NCI-H1694 treated with DMSO at 0.1 percent for 48 hours (cell line): Measurements from ENCODE around the gene AFG3L2.

ENCODE experiments used
- DNase-seq: peaks from one replicate; lab custom pipeline; 2025; lab: John Stamatoyannopoulos, UW

Gene AFG3L2

DNA sequence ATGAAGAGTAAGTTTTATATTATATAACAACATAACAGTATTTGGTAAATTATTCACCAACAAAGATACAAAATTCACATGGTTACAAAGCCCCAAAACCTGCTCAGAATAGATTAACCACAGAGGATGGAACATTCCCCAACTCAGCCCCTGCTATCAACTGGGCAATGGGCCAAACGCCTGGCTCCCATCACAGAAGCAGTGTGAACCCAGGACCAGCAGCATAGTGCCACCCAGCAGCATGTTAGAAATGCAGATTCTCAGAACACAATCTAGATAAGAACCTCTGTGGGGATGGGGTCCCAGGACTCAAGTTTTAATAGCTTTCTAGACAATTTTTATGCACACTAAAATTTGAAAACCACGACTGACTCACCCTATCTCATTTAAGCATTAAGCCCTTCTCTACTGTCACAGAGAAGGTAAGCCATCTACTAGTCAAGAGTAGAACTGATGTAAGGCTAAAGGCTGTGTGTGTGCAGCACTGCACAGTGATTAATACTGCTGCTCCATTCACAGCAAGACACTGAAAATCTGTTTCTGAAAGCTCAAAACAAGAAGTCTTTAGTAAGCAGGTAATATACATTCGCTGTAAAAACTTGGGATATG, 15.2 kb downstream of the AFG3L2 start:
- no peak for DNase-seq

DNA sequence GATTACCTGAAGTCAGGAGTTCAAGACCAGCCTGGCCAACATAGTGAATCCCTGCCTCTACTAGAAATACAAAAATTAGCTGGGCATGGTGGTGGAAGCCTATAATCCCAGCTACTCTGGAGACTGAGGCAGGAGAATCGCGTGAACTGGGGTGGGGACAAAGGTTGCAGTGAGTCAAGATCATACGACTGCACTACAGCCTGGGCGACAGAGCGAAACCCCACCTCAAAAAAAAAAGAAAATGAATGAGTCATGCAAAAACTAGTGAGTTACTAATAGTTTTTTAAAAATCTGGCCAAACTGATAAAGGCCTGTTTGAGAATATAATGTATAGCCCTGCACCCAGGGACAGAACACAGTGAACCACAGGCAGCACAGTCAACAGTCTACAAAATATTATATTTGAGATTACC, 17.5 kb downstream of the AFG3L2 start:
- no peak for DNase-seq

DNA sequence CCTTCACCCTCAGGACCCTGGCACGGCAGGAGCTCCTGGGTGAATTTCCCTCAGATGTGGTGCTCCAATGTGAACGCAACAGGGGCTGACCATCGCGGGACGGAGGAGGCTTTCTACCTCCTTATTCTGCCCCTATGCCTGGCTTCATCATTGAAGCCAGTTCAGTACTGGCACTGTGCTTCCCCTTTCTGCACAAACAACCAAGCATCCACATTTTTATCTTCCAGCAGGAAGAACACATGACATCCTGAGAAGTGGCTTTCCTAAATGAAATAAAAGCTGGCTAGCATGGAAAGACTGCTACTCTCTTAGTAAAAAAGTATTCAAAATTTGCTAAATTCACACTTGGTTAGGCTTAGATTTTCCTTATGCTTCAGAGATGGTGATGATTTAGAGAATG, 24.8 kb downstream of the AFG3L2 start:
- no peak for DNase-seq

DNA sequence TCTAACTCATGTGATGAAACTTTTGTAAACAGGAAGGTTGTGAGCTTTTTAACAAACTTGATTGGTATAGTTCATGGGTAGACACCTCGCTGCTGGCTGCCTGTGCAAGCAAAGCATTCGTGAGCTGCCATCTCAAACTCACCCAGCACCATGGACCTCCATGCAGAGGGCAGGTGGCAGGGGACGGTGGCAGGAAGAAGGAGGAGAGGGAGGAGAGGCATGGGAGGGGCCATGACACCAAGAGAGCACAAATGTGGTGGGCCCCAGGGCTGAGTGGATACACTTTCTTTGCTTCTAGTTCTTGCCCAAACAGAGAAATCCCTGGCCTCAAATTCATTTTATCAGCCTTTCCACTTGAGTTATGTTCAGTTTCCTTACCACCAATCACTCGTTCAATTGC, 29.1 kb downstream of the AFG3L2 start:
- no peak for DNase-seq

DNA sequence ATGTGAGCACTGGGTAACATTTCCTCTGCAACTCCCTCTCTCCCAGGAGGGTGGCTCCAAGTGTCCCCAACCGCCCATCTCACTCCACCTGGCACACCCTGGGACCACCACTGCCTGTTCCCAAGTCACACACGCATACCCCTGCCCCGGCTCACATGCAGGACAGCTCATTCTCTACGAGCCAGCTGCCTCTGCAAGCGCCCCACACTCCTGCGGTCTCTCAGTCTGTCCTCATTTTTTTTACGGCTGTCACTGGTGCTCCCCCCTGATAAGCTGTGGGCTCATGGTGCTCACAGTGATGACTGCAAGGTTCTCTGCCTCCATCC, 30.8 kb downstream of the AFG3L2 start:
- no peak for DNase-seq

DNA sequence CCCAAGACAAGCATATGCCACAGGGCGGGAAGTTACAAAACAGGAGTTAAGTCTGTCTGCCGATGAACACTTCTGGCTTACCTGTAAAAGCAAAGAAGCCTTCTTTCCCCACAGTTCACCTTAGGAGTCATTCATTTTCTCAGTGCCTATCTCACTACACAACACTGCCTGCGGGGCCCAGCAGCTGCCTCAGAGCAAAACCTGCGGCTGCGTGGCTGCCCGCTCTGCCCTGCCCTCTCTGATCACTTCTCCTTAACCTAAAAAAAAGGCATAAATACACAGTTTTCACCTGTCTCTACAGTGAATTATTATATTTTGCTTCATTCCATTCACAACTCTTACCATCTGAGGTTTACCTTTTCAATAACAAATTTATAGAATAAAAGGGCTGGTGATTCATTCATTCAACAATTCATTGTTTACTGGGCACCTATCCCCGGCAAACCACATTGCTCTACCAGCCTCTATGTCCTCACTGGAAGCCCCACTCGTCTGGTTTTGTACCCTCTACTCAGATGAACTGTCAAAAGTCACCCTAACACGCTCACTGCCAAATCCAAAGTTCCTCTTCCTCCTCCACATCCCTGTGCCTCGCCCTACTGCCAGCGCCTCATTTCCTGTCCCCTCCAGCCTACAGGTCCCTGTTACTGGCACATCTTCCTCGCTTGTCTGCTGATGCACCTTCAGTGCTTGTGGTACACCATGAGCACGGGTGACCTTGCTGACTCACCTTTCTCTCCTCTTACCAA, 31.4 kb downstream of the AFG3L2 start:
- no peak for DNase-seq

DNA sequence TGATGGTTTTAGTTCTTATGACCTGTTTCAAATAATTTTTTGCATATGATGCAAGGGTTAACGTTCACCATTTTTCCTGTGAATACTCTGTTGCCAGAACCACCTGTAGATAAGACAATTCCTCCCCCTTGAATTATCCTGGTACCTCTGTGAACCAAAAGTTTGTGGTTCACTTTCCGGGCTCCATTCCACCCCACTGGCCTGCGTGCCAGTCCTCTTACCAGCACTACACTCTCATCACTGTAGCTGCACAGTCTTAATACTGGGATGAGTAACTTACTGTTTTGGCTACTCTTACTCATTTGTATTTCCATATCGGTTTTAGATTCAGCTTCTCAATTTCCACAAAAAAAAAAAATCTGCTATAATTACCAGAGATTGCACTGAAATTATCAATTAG, 34.4 kb downstream of the AFG3L2 start:
- no peak for DNase-seq

DNA sequence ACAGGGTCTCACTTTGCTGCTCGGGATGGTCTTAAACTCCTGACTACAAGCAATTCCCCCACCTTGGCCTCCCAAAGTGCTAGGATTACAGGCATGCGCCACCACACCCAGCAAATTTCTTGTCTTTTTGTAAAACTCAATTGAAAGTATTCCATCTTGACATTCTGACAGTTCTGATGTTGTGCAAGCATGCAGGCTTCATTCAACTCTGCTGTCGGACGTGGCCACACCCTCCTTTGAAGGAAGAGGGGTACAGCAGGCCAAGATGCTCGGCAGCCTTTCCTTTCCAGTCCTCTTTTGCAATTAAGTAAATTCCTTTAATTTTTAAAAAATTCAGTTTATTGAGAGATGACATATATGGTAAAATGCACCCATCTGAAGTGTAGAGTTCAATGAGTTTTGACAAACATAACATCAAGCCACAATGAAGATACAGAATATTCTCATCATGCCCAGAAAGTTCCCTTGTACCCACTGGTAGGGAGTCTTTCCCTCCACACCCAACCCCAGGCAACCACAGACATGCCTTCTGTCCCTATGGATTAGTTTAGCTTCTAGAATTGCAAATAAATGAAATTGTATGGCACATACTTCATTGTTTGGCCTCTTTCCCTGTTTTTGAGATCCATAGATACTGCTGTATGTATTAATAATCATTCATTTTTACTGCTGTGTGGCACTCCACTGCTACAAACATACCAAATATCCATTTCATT, 35.9 kb downstream of the AFG3L2 start:
- no peak for DNase-seq

DNA sequence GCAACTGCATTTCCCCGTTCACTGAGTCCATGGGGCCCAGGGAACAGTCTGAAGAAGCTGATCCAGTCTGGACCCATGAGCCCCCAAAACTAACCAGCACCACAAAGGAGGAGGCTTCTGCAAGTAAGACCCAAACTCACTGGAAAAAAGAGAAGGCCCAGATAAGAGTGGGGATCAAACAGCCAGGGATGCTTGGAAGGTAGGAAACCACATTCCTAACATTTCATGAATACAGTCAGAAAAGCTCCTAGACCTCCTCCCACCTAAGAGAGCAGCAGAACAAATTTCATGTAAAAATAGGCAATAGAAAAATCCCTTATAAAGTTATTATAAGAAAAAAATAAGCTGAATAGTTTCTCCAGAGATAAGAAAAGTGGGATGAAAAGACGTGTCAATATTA, 38.6 kb downstream of the AFG3L2 start:
- no peak for DNase-seq

DNA sequence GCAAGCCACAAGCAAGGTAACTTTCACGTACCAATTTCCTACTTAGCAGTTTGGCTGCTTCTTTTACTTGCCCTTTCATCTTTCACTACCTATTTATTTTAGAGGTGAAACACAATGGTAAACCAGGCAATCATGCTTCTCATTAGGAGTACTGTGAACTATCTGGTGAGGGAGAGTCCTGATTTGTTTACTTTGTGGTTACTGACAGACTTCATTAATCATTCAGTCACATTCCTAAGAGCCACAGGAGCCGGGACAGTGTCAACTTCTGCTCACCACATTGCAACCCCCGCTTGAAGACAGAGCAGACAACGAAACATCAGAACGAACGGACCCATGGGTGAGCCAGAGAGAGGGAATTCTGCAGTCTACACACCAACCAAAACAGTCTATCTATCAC, 40.1 kb downstream of the AFG3L2 start:
- no peak for DNase-seq

DNA sequence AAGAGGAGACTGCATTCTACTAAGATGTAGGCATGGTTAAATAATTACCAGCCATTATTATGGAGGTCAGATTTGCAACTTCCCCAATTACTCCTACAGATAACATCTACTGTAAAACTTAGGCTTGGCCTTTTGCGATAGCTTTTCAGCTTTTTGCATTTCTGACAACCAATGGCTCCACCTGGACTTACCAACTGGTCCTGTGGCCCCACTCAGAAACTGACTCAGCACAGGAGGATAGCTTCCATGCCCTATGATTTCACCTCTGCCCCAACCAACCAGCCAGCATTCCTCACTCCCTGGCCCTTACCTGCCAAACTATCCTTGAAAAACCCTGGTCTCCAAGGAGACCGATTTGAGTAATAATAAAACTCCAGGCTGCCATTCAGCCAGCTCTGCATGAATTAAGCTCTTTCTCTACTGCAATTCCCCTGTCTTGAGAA, 40.8 kb downstream of the AFG3L2 start:
- no peak for DNase-seq

DNA sequence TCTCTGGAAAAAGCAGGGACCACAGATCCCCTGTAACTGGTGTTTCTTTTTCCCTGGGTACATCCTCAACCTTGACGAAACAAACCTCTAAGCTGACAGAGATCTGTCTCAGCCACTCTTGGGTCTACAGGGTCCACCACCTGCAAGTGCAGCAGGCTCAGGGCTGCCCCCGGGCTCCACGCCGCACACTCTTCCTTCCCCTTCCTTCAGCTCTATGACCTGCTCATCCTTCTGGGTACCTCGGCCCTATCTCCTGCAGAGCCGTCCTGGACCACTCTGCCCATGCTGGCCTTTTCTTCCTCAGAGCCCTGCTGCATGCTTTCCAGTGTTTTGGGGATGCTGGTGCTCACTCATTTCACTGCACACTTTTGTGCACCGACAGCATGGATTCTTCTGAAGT, 41.5 kb downstream of the AFG3L2 start:
- no peak for DNase-seq

DNA sequence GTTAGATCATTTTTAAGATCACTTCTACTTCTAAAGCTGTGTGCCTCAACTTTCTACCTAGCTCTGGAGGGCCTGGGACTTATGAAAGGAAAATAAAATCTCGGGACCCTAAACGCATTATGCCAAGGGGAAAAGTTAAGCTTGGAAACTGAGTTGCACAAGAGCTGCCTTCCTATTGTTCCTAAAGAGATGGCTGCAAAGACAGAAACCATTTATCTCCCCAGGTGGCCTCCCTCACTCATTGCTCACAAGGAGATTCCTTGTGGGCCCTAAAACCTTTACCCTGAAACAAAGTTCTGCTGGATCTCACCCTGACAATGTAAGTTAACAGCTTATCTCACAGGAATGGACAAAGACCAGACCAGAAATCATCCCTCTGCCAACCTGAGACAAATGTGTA, 42.2 kb downstream of the AFG3L2 start:
- no peak for DNase-seq

DNA sequence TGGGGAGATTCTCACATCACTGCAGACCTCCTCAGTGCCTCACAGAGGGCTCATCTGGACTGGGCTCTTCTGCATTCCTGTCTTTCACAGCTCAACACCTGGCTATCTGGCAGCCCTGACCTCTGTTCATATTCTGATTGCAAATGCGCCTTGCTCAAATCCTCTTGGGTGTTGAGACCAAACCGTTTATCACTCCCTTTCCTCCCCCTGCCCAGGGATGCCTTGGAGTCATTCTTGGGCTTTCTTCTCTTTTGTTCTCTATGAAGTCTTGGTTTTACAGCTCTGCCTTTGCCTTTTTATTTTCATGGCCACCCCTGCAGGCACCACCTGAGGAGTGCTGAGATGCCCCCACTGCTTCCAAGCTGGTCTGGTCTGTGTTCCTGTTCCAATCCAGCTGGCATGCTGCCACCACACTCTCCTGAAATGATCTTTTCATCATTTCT, 42.6 kb downstream of the AFG3L2 start:
- no peak for DNase-seq

DNA sequence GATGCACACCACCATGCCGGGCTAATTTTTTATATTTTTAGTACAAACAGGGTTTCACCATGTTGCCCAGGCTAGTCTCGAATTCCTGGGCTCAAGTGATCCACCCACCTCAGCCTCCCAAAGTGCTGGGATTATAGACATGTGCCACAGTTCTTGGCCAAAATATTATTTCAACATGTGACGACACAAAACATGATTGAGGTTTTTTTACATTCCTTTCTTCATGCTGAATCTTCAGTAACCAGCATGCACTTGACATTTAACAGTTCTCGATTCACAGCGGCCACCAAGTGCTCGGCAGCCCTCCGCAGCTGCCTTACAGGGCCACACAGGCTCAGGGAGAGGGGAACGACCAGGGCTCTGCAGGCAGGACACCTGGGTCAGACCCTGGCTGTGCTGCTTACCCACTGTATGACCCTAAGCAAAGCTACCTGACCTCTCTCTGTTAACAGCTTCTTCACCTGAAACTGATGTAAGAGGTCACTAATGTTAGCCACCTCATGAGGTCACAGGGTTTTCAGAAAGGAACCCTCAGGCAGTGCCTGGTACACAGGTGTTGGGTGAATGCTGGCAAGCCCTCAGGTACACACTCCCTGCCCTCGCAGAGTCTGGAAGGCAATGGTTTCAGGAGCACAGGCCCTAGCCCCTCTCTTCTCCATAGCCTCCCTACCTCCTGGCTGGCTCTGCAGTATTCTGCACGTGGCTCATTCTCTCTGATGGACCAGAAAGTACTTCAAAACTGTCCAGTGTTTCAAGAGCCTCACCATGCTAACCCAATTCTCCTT, 43.3 kb downstream of the AFG3L2 start:
- no peak for DNase-seq

DNA sequence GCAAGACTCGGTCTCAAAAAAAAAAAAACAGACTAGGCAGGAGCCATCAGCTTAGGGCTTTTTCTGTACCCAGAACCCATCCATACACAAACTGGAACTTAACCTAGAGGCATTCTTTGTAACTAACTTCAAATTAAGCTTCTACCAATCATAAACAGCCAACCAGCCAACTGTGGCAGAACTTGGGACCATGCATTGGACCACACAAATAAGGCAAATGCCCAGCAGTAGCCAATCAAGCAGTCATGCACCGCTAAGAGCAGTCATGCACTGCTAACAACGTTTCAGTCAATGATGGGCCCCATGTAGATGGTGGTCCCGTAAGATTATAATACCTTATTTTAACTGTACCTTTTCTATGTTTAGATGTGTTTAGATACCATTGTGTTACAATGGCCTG, 46.3 kb downstream of the AFG3L2 start:
- no peak for DNase-seq

DNA sequence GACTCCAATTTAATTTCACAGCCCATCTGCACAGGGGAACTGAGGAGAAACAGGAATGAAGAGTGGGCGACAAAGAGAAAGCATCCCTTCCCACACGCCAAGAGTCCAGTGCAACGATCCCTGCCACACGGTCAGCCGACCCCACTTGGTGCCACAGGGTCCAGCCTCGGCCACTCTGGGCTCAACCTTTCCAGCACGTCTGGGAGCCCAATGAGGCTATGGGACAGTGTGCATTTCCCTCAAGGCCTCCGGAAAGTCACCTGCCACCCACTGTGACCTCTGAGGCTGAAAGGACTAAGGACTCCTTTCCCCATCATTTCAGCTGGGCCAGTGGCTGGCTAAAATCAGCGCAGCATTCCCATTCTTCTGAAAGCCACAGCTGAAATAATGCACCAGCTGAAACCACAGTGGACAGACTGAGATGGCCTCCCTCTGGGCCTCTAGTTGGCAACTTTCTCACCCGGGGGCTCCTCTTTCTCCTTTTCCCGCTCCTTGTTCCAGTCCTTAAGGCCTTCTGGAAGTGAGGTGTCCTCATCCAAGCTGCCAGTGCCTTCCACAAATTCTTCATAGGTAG, 47.8 kb downstream of the AFG3L2 start:
- no peak for DNase-seq

DNA sequence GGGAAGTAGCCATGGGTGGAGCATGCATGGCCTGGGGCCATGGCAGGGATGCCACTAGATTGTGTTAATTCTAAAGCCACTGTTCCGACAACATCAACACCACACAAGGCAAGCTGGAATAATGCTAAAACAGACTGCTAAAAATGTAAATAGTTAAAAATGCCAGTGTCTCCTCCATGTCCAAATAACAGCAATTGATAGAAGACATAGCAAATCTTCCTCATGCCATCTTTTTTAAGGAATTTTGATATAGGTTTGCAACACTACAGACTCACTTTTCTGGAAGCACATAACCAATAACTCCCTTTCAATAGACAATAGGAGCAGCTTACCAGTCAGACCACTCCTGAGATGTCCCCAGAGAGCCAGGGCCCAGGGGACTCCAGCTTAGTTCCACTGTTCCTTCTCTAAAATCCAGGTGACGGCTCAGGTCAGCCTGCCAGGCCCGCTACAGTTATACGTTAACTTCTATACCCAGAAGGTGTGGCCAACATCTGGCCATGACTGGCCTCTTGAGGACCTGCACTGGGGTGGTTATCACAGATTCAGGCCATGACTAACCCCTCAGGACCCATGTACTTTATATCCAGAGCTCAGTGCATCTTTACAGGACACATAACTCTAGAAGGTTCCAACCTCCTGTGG, 48.7 kb downstream of the AFG3L2 start:
- DNase-seq = no peak

DNA sequence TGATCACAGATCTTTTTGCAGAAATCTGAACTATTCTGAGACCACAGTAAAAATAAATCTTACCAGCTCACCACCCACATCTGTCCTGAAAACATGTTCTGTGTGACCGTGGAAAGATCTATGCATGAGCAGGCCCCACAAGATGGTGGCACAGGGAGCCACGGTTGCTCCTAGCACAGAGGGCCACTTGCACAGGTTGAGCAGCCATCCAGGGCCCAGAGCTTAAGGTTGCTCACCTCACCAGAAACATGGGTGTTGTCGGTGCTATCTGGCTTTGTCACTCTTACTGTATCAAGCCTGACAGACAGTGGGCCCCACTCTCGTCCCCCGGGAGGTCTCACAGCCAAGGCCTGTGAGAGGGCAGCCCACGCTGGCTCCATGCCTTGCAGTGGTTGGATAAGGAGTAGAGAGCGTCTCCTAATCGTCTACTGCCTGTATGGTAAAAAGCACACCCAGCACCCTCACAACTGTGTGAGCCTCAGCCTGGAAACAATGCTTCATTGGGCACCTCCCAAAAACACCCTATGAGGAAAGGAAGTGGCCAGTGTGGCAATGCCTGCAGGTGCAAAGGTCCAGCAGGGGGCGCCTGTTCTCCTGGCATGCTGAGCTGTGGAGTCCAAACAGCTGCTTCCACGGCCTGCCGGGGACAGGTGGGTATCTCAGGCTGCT, 49.4 kb downstream of the AFG3L2 start:
- peak; percentile 22 for DNase-seq

DNA sequence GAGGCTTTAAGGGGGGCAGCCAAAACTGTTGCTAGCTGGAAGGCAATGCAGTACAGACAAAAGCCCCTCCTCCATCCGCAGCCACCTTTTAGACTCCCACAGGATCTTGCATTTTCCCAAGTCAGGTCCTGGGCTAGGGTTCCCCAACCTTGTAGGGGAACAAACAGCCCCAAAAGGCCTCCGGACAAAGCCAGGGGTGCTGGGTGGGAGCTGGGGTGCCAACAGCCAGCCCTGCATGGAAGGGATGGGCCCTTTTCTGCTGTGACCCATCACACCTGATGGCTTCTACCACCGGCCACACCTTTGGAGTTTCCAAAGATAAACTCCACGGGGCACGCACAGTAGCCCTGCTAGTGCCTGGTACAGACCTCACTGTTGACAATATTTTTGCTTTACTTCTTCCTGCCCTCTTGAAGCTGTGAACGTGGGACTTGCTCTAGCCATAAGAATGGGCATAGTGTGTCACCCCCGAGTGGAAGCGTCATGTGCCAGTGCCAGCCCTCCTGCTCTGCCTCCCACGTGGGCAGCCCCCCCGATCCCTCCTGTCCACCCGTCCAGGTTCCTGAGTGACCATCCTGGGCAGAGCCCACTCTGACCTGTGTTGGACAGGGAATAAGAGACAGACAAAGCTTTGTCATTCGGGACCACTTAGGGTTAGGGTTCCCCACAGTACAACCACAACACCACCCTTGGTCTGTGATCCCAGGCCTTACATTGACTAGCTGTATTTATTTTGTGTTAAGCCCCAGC, 50.1 kb downstream of the AFG3L2 start:
- DNase-seq = no peak
